Fibroblast of skin of right quadriceps (primary cell): ENCODE measurements around the gene LINC00237.

Experiments
- DNase-seq: peaks from one replicate; pipeline ENCODE4 v3.0.0-alpha.2; 2013

LINC00237 gene

DNA sequence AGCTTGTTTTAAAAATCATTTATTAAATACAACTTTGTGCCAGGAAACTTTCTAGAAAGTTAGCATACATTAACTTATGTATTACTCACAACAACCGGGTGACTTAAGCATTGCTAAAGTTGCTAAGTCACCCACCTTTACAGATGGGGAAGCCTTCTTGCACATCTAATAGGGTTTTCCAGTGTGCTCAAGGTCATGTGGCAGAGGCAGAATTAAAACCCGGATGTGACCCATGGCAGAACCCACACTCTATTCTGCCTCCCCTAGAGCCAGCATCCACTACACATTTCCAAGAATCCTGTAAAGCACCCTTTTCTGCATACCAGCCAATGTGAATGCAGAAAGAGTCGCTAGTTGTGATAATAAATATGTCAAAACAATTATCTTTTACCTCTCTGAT, 13.4 kb downstream of the LINC00237 start:
- no peak for DNase-seq

DNA sequence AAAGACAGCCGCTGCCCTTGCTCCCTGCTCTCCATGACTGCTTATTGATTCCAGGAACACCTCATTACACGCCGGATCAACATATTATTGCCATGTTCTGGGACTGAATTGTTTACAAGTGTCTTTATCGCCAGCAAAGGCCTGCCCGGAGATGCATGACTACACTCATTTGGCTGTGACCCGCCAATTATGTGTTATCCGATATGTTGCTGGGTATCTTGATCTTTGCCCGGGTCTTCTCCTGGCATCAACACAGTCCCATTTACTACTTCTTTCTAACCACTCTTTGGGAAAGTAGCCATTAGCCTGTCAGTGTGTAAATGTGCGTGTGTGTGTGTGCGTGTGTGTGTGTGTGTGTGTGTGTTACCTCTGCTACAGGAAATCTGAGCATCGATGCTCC, 15.4 kb downstream of the LINC00237 start:
- DNase-seq, result no peak

DNA sequence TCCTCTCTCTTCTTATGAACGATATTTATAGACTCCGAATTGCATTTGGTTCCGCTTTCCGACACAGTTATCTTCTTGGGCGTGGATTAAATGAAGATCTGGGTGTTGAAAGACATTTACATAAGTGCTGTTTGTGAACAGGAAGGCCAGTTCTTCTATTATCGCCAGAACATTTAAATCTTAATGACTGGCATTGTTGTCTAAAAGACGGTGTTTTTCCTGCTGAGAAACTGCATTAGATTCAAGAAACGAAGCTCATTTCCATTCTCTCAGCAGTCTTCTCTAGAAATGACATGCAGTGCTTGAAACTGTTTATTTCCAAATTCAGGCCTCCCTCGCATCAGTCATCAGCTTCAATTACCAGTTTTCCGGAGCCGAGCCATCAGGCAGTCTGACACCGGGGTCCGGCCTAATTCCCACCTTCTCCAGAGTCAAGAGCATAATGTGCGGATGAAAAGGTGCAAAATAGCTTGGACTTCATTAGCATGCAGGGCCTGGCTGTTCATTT, 16.0 kb downstream of the LINC00237 start:
- no peak for DNase-seq

DNA sequence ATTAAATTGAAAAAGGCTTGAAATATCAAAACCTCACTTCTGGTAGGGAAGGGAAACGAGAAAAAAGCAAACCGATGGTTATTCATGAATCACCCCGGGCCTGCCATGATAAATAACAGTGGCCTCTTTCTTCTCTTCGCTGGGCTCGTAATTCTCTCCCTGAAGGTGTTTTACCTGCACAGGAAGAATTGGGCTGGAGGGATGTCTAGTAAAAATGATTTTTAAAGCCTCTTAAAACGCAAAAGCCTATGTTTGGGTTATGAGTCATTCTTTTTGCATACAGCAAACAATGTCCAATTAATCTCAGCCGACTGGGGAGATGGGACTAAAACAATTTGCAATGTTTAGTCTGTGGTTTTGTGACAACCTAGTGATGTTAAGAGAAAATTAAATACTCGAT, 16.8 kb downstream of the LINC00237 start:
- no peak for DNase-seq

DNA sequence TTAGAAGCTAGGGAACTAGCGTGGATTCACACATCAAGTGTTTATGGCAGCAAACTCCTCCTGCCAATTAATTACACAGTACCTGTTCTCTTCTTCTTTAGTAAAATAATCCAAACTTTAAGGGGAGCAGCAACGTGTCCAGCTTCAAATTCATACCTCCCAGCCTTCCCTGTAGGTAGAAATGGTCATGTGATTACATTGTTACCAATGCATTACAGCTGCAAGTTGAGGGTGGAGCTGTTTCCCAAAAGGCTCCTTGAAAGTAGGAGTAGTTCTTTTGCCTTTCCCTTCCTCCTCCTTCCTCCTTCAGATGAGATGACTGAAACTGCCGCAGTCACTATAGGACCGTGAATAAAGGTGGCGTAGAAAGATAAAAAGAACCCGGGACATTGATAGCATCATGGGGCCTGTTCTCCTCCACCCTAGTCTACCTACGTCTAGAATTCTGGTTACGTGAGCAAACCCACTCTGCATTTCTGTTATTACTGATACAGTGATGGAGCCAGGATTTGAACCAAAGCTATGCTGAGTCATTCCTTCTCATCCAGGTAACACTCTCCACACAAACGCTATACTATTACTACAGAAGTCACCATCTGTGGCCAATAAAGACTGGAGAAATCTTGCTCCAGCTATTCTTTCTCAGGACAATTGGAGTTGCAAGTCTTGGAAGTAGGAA, 18.2 kb downstream of the LINC00237 start:
- DNase-seq, result no peak

DNA sequence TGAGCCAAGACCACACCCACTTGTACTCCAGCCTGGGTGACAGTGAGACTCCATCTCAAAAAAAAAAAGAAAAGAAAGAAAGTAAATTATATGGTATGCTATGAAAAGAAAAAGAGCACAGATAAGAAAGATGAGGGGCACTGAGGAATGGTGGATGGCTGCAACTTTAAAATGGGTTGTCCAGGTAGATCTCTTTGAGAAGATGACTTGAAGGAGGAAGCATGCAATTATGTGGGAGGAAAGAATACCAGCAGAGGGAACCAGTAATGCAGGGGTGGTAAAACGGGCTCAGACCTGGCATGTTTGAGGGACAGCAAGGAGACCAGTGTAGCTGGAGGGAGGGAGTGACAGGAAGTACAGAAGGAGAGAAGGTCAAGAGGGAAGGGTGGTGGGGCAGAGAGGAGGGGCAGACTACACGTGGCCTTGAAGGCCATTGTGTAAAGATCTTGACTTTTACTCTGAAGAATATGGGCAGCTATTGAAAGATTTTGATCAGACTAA, 22.3 kb downstream of the LINC00237 start:
- no peak for DNase-seq

DNA sequence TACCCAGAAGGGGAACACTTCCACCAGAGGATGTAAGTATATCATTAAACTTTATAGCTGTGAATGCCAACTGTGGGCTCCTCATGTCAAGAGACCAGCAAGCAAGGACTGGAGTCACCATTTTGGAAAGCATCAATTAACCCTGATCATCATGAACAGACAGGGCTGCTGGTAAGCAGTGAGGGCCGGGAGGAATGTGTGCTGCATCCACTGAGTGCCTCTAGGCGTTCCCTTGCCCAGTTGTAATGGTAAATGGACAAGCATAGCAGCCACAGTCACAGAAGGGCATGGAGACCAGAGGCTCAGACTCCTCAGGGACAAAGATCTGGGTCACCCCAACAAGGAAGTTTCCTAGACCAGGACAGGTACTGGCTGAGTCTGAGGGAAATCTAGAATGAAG, 23.6 kb downstream of the LINC00237 start:
- DNase-seq, result no peak

DNA sequence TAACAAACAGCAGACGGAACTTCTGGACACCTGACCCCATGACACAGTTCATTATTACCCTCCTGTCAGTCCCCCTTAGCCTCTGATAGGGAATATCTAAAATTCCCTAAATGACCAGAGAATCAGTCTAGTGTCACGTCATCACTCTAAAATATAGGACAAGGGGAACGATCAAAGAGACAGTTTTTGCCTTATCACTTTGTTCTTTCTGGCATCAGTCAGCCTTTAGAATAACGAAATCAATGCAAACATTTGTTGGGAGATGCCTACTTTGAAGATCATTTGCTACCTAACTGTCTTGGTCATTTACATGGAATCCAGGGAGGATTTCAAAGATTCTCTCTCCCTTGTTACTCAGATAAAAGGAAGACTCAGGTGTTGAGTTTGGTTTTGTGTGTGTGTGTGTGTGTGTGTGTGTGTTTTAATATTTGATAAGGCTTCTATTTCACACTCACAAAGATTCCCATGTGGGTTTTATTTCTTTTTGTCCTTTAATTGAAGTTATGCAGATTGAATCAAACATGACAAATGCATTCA, 28.3 kb downstream of the LINC00237 start:
- DNase-seq, result no peak

DNA sequence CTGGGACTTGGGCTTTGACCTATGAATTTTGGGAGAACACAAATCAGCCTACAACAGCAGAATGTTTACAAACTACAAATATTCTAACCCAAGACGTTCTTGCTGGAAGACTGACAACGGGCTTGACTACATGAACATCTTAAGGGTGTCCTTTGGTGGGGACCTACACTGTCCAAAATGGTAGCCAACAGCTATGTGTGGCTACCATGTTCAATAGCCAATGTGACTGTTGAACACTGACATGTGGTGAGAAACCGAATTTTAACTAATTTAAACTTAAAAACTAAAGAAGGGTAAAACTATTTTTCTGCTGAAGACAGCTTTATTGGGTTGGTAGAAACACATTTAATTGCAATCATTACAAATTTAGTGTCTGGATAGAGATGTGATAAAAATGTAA, 30.1 kb downstream of the LINC00237 start:
- no peak for DNase-seq

DNA sequence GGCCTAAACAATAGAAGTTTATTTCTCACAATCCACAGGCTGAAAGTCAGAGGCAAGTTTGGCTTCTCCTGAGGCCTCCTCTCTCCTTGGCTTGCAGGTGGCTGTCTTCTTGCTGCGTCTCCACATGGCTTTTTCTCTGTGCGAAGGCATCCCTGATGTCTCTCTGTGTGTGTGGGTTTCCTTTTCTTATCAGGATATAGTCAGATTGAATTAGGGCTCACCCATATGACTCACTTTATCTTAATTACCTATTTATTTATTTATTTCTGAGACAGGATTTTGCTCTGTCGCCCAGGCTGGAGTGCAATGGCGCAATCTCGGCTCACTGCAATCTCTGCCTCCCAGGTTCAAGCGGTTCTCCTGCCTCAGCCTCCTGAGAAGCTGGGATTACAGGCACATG, 30.7 kb downstream of the LINC00237 start:
- DNase-seq, result no peak

DNA sequence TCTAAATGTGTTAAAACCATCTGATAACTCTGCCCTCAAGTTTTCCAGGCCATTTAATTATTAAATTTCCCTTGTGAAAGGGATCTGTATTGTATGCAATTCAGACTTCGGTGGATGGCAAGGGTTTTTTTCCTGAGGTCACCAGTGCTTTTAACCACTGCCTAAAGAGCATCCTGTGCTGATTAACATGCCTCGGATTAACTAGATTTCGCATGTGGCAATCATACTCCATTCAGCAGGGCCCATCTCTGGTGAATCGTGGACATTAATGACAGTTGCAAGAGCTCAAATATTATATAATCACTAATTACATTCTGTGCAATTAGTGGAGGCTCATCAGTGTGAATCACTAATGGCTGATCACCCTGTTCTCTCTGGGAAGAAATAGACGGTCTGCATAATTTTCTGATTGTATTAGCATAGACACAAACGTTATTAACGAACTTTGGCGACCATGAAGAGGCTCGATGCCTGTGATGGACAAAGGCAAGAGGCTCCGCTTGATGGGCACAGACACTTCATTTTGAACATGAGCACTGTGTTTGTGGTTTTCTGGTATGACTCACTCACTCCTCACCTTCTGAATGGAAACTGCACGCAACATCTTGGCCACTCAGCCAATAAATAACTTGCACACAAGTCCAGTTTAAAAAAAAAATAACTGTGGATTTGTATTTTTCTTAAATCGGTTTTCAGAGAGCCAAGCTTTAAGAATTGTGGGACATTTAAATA, 31.4 kb downstream of the LINC00237 start:
- DNase-seq, result no peak

DNA sequence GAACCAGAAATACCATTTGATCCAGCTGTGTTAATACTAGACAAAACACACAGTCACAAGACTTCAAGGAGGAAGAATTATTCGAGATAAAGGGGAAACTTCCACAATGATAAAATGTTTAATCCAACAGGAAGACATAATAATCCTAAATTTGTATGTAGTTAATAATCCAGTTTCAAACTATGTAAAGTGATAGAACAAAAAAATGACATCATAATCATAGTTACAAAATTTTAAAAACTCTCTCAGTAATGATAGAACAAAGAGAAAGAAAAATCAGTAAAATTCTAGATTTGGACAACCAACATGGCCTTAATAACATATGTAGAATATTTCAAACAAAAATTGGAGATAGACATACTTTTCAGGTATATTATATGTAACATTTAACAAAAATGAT, 38.9 kb downstream of the LINC00237 start:
- DNase-seq, result no peak

DNA sequence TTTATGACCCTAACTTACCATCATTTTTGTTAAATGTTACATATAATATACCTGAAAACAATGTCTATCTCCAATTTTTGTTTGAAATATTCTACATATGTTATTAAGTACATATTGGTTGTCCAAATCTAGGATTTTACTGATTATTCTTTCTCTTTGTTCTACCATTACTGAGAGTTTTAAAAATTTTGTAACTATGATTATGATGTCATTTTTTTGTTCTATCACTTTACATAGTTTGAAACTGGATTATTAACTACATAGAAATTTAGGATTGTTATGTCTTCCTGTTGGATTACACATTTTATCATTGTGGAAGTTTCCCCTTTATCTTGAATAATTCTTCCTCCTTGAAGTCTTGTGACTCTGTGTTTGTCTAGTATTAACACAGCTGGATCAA, 41.2 kb downstream of the LINC00237 start:
- no peak for DNase-seq

DNA sequence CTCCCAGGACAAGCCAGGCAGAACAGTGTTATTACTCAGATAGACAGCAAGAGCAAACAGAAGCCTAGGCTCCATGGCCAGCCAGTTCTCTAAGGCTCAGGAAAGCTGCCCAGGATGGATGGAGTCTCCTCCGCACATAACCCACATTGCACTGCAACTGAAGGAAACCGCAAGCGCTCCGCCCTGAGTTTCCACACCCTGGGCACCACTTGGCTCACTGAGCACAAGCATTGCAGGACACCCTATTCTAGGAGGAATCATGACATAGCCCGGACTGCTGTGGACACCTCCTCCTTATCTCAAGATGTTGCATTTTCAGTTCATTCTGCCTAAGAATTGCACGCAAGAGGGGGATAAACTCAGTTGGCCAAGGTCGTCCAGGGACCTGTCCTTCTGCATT, 42.9 kb downstream of the LINC00237 start:
- no peak for DNase-seq

DNA sequence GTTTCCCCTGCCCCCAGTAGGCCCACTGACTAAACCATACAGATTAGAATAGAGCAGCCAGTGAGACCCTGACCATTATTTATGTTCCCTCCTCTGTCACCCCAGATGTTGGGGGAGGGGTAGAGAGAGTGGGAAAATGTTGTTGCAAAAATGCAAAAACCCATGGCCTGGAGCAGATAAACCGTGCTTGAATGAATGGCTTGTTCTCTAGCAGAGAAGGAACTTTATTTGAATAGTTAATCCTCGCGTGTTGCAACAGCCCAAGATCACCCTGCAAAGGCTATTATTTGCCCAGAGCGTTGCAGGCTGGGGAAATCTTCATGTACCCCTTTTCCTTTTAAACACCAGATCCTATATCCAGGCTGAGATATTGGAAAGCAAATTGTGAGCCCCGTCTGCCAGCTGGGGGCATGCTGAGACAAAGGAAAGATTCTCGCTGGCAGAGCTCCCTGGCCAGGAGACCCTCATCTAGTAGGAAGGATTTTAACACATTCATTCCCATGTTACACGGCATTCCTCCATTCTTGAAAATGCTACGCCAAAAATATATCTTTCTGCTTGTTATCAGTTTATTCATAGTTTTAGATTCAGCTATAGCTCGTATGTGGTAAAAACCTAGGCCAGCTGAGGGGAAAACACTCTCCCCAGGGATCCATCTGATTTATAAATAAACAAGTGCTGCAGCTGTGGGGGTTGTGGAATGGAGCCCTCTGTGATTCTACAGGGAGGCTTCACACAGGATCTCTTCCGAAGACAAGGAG, 53.0 kb downstream of the LINC00237 start:
- DNase-seq, result no peak

DNA sequence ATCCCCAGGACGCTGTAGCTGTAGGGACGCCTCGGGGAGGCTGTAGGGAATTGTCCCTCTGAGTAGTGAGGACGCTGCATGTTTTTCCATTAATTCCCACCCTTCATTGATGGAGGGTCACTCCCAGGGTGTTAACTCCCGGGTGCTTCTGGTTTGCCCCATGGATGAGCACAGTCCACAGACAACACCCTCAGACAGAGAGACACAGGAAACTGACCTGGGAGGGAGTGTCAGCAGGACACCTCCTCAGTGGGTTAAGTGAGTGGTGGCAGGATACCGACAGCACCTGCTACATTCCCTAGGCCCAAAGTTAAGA, 53.5 kb downstream of the LINC00237 start:
- no peak for DNase-seq

DNA sequence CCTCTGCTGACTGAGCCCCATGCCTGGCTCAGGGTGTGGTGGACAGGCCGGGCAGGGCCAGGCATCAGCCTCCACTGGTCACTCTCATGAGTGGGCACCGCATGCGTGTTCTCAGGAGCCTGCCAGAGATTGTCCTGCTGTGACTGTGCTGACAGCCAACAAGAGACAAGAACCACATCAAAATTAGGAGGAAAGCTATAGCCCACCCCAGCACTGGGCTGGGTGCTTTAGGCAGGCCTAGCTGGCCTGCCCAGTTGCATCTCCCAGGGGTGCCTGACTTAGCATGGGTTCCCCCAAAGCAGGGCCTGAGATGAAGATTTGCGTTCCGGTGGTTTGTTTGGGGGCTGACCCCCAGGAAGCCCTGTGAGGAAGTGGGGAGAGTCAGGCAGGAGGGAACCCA, 53.9 kb downstream of the LINC00237 start:
- no peak for DNase-seq

DNA sequence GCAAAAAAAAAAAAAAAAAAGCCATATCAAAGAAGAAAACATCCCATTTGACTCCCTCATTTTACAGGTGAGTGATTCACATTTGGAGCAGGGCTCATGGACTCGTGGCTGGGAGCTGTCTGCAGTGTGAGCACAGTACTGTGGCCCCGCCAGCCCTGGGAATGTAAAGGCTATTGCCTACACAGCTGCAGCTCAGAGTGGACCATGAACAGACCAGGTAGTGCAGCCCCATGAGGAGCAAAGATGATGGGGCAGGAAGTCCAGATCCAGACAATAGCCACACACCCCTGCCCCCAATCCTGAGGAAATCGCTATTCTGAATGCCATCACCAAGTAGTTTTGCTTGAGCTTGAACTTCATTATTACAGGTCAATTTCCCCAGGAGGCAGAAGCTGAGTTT, 55.4 kb downstream of the LINC00237 start:
- DNase-seq, result no peak

DNA sequence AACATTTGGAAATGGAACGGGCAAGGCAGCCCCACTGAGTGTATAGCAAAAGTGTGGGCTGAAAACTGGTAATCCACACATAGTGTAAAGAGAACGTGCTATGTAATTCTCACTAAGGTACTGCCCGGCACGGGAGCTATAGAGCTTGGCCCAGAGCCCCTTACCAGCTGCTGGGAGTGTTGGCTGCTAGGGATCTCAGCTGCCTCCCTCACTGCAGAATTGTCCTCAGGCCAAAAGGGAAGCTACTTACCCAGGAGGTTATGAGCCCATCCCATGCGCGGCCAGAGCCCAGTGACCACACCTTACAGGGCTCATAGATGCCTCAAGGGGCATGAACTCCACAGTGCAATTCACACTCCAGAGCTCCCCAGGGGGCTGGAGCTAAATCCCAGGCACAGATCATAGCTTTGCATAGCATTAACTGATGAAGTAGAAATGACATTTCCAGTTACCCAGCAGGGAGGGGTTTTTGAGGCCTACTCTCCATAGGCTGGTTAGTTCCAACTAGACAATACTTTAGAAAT, 56.8 kb downstream of the LINC00237 start:
- DNase-seq, result no peak

DNA sequence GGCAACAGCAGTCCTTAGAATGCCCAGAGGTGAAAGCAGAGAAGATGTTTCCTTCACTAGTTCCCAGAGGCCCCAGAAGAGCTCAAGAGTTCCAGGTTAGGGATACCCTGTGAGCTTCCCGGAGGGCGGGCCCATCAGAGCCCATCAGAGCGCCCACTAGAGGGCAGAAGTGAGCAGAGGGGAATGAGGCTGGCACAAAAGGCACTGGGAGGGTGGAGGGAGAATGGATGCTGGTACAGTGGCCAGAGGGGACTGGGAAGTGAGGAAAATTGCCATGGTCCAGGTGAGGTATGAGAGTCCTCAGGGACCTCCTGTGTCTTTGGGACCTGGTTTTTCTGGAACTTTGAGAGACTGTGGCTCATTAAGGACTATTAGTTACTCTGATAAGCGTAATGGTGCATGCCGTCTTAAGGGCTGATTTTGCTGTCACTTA, 57.3 kb downstream of the LINC00237 start:
- peak; percentile 3 for DNase-seq

DNA sequence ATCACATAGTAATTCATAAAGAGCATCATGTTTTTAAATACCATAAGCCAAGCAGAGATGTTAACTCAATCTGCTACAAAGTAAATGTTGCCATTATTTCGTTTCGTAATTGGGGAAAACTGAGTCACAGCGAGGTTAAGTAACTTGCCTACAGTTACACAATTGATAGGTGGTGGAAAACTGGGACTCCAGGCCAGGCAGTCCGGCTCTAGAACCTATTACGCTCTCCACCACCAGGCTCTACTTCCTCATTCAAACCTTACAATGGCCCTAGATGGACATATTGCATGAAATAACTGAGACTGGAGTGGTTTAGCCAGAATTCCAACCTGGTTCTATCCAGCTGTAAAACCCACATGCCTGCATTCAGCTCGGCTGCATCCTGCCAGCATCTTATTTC, 58.2 kb downstream of the LINC00237 start:
- no peak for DNase-seq

DNA sequence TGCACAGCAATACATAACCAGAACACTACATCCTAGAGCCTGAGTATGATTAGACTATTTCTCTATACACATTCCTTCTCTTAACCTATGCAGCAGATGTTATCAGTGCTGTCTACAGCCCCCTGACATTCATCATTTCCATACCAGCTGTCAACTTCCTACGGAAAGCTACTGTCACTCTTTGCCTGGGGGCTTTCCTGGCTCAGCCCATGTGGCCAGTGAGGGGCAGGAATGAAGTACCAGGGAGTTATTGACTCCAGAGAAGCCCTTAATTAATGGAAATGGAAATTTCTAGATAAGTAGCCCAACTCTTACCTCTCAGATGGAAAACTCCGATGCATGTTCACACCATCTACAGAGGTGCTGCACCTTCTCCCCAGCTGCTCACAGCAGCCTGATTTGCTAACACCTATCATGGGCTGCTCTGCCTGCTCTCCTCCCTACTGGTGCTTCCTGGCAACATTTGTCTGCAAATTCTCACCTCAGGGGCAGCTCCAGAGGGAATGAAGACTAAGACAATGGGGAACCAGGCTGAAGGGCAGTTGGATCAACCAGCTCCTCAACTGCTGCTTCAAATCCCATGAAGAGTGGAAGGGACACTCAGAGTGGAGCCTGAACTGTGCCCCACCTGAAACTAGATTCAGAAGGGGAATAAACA, 59.6 kb downstream of the LINC00237 start:
- no peak for DNase-seq
